ENCODE data around the gene TTC32. TPM values are rescaled to one million over a fixed set of nuclear protein-coding genes. Genes with fewer than 3 reads are reported as not detected.
"Not testable (repeated sequence)": the region's sequence is repeated elsewhere in the genome, so short reads cannot be mapped to it uniquely, and the experiment has no call there.

TTC32 gene
- total RNA-seq, 4 donors from 2014 or later = 15.2 to 30.5 (median 21.4) TPM

DNA sequence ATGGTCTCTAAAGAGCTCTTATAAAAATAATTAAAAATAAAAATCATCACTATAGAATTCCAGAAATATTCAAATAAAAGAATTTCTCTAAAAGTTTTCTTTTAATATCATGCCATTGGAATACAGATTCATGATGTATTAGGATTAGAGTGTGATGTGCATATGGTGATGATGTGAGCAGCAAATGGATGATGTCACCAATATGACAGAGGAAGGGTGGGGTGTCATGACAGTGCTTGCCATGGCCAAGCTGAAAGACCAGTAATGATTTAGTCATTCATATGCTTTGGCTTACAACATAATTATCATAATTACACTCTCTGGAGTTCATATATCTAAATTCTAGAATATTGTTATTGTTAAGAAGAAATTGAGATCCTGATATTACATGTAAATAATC lies 27.4 kb upstream of the TTC32 start:
- no peak for DNase-seq
- Histone ChIP-seq H3K27me3 (no peaks in the 10 kb centered on the region), H3K36me3 (peaks cover 0 to 9% (median 0%) of the 10 kb centered on the region in 3 donors), H3K4me1 (no peaks in the 10 kb centered on the region), H3K9me3 (peaks cover 0 to 14% (median 5%) of the 10 kb centered on the region in 4 donors), H3K27ac (no peak overlapping the region), H3K4me3 (no peak overlapping the region)
- TF ChIP-seq, protein P1, sequence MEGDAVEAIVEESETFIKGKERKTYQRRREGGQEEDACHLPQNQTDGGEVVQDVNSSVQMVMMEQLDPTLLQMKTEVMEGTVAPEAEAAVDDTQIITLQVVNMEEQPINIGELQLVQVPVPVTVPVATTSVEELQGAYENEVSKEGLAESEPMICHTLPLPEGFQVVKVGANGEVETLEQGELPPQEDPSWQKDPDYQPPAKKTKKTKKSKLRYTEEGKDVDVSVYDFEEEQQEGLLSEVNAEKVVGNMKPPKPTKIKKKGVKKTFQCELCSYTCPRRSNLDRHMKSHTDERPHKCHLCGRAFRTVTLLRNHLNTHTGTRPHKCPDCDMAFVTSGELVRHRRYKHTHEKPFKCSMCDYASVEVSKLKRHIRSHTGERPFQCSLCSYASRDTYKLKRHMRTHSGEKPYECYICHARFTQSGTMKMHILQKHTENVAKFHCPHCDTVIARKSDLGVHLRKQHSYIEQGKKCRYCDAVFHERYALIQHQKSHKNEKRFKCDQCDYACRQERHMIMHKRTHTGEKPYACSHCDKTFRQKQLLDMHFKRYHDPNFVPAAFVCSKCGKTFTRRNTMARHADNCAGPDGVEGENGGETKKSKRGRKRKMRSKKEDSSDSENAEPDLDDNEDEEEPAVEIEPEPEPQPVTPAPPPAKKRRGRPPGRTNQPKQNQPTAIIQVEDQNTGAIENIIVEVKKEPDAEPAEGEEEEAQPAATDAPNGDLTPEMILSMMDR (IDR thresholded peaks at IDR 0.05) = no peak
- TF ChIP-seq POLR2A (IDR thresholded peaks at IDR 0.05) = no peak

DNA sequence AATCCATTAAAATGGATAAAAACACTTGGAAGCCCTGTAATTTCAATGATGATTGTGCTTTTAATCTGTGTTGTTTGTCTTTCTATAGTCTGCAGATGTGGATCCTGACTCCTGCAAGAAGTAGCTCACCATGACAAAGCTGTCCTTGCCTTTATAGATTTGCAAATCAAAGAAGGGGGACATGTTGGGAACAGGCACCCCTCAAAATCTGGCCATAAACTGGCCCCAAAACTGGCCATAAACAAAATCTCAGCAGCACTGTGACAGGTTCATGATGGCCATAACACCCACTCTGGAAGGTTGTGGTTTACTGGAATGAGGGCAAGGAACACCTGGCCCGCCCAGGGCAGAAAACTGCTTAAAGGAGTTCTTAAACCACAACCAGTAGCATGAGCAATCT lies 26.0 kb upstream of the TTC32 start:
- DNase-seq, H3K27ac ChIP-seq, H3K4me1 ChIP-seq, H3K27me3 ChIP-seq, H3K4me3 ChIP-seq, H3K36me3 ChIP-seq: not testable (repeated sequence)
- H3K9me3 ChIP-seq = peaks cover 0 to 14% (median 5%) of the 10 kb centered on the region in 4 donors

DNA sequence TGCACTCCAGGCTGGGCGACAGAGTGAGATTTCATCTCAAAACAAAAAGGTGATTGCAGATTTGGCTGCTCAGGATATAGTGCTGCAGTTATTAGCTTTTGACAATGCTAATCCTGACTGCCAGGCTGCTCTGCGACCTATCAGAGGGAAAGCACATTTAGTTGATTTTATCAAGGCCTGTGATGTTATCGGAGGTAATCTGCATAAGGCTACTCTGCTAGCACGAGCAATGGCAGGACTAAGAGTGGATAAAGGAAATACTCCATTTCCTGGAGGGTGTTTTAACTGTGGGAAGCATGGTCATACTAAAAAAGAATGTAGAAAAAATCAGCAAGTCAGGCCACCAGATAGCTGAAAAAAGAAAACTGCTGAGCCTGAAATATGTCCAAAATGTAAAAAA lies 22.7 kb upstream of the TTC32 start:
- not testable (repeated sequence) for H3K36me3 ChIP-seq

DNA sequence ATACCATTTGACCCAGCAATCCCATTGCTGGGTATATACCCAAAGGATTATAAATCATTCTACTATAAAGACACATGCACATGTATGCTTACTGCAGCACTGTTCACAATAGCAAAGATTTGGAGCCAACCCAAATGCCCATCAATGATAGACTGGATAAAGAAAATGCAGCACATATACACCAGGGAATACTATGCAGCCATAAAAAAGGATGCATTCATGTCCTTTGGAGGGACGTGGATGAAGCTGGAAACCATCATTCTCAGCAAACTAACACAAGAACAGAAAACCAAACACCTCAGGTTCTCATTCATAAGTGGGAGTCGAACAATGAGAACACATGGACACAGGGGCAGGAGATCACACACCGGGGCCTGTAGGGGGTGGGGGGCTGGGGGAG lies 20.4 kb upstream of the TTC32 start:
- not testable (repeated sequence) for H3K36me3 ChIP-seq, H3K9me3 ChIP-seq, H3K27me3 ChIP-seq, DNase-seq, H3K27ac ChIP-seq, H3K4me1 ChIP-seq, H3K4me3 ChIP-seq

More for the DNA sequence above, 22.7 kb upstream of the TTC32 start:
- not testable (repeated sequence) for H3K27me3 ChIP-seq, H3K27ac ChIP-seq, H3K4me3 ChIP-seq, H3K4me1 ChIP-seq, DNase-seq
- H3K9me3 ChIP-seq = peaks cover 0 to 14% (median 5%) of the 10 kb centered on the region in 4 donors

DNA sequence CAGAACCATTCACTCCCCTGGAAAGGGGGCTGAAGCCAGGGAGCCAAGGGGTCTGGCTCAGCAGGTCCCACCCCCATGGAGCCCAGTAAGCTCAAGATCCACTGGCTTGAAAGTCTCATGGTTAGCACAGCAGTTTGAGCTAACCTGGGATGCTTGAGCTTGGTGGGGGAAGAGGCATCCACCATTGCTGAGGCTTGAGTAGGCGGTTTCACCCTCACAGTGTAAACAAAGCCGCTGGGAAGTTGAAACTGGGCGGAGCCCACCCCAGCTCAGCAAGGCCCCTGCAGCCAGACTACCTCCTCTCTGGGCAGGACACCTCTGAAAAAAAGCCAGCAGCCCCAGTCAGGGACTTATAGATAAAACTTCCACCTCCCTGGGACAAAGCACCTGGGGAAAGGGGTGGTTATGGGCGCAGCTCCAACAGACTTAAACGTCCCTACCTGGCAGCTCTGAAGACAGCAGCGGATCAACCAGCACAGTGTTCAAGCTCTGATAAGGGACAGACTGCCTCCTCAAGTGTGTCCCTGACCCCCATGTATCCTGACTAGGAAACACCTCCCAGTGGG lies 14.7 kb upstream of the TTC32 start:
- no peaks in the 10 kb centered on the region for H3K27me3 ChIP-seq
- no peaks in the 10 kb centered on the region for H3K4me1 ChIP-seq
- no peaks in the 10 kb centered on the region for H3K9me3 ChIP-seq
- no peak overlapping the region for H3K27ac ChIP-seq
- H3K4me3 ChIP-seq = no peak overlapping the region
- no peaks in the 10 kb centered on the region for H3K36me3 ChIP-seq
- TF ChIP-seq POLR2A (IDR thresholded peaks at IDR 0.05) = no peak
- TF ChIP-seq, protein P1 (IDR thresholded peaks at IDR 0.05) = no peak
- DNase-seq = no peak

DNA sequence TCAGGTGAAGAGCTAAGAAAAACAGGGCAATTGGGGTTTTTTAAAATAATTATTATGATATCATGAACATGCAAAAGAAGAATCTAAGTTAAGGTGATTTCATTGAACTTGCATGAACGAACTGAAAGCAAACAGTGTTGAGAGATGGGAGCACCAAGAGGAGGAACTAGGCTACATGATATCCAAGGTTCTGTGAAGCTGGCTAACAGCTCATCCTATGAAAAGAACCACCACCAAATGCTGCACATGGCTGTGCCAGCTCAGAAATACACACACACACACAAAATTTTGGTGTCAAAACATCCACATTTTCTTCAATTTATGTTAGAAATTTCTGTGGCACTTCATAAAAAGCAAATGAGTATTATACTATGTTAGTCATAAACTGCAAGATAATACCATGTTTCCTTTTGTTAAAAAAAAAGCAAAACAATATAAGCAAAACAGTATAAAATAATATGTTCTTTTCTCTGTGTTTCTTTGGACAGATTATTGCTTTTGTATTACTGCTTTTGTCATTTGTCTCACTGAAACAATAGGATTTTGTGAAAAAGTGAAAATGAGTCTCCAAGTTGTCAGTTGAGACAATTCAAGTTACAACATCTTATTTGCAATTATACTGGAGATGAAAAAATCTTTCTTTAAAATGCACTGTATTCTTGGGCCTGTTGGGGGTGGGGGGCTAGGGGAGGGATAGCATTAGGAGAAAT lies 12.6 kb upstream of the TTC32 start:
- DNase-seq = no peak
- no peaks in the 10 kb centered on the region for H3K4me1 ChIP-seq
- H3K27me3 ChIP-seq = no peaks in the 10 kb centered on the region
- no peaks in the 10 kb centered on the region for H3K9me3 ChIP-seq
- TF ChIP-seq POLR2A (IDR thresholded peaks at IDR 0.05) = no peak
- TF ChIP-seq, protein P1 (IDR thresholded peaks at IDR 0.05) = no peak
- H3K4me3 ChIP-seq = no peak overlapping the region
- H3K27ac ChIP-seq = no peak overlapping the region
- H3K36me3 ChIP-seq = no peaks in the 10 kb centered on the region

DNA sequence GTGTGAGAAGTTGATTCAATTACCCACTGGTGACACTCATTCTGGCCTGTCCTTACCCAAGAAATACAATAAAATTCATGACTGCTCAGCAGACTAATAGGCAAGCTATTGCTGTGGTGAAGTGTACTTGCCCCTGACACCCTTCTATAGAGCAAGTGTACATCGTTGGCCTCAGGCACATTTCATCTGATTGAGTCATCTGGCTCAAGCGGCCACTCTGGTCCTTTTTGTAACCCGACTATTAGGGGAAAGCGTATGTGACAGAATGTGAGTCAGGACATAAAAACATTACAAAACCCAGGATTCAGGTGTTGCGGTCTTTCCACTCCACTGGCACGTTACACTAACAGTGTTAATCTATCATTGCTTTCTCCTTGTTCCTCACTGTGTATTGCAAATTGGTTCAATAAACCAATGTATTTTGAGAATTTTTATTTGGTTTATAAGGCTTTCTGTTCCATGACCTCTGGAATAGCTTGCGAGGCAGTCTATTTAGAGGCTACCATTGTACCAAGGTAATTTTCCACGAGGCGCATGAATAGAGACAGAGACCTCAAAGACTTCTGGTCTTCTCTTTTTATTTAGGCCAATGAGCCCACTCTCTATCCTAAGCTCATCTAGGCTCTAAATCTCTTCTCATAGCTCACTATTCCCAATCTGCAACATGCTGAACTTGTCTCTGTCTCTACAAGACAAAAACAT lies 10.2 kb upstream of the TTC32 start:
- no peak overlapping the region for H3K27ac ChIP-seq
- H3K36me3 ChIP-seq = no peaks in the 10 kb centered on the region
- TF ChIP-seq, protein P1 (IDR thresholded peaks at IDR 0.05) = no peak
- no peak for TF ChIP-seq POLR2A (IDR thresholded peaks at IDR 0.05)

More for the DNA sequence above, 10.2 kb upstream of the TTC32 start:
- no peak for DNase-seq
- Histone ChIP-seq H3K4me3 (no peak overlapping the region), H3K27me3 (no peaks in the 10 kb centered on the region), H3K4me1 (no peaks in the 10 kb centered on the region), H3K9me3 (no peaks in the 10 kb centered on the region)
